ENCODE results near the gene MTCL3.

The MTCL3 gene

DNA sequence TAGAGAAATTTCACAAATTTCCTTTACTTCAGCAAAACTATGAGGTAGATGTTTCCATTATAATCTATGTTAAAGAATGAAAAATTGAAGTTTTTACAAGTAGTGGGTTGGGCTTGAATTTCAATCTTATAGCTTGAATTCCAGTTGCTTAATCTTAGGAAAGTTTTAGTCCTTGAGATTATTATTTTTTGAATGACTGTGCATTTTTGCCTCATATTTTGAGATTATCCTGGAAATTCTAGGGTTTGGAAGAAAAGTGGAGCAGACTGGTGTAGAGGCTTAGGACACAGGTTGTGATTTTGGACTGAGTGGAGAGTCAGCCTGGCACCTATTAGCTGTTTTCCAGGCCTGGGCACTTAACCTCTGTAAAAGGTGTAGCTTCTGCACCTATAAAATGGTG lies 5.7 kb downstream of the MTCL3 start:
- POLR2A ChIA-PET, result no interaction called here
- no peak for TF ChIP-seq CTCF (IDR thresholded peaks at IDR 0.05; ENCODE audit: control extremely low read depth, extremely low read depth, low read depth, missing control alignments)
- CTCF ChIA-PET, result interaction anchor here (0.9 to 1.8 kb wide), 3 partner anchors 9 to 49 kb away, joined by 3 to 6 read pairs (median 3); no protein-coding TSS in a partner anchor
- DNase-seq (ENCODE audit: extremely low spot score), result no peak

DNA sequence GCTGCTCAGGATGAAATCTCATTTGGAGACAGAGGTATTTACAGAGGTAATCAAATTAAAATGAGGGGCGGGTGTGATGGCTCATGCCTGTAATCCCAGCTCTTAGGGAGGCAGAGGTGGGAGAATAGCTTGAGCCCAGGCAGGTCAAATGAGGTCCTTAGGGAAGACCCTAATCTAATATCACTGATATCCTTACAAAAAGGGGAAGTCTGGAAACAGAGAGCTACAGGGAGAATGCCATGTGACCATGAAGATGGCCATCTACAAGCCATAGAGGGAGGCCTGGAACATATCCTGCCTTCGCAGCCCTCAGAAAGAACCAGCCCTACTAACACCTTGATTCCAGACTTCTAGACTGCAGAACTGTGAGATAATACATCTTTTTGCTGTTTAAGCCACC lies 8.3 kb downstream of the MTCL3 start:
- CTCF ChIA-PET, result interaction anchor here (1.1 to 1.6 kb wide), 4 partner anchors 8 to 27 kb away, joined by 3 to 4 read pairs (median 3); no protein-coding TSS in a partner anchor
- POLR2A ChIA-PET, result no interaction called here
- no peak for DNase-seq (ENCODE audit: extremely low spot score)
- TF ChIP-seq CTCF (IDR thresholded peaks at IDR 0.05; ENCODE audit: control extremely low read depth, extremely low read depth, low read depth, missing control alignments), result no peak

GRCh38 chr6:127506894-127507293 lies 12.2 kb downstream of the MTCL3 start:
- no peak for TF ChIP-seq CTCF (IDR thresholded peaks at IDR 0.05; ENCODE audit: control extremely low read depth, extremely low read depth, low read depth, missing control alignments)
- DNase-seq (ENCODE audit: extremely low spot score), result no peak
- POLR2A ChIA-PET, result no interaction called here
- CTCF ChIA-PET, result interaction anchor here (1.2 to 3.9 kb wide), 2 partner anchors 9 to 47 kb away, joined by 3 to 19 read pairs; no protein-coding TSS in a partner anchor

DNA sequence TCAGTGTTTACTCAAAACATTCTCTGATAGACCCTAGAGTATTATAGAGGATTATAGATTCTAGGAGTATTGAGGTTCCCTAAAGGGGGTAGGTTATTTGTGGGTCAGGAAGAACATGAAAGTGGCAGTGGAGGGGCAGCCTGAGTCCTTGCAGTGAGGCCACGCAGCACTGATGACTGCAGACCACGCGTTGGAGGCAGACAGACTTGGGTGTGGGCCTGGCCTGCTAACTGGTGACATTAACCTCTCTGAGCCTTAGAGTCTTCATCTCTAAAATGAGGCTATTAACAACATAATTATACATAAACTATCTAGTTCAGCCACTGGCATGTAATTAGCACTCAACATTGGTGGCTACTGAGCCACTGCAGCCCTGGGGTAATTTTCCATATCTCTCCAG lies 16.1 kb downstream of the MTCL3 start:
- POLR2A ChIA-PET, result no interaction called here
- no peak for TF ChIP-seq CTCF (IDR thresholded peaks at IDR 0.05; ENCODE audit: control extremely low read depth, extremely low read depth, low read depth, missing control alignments)
- DNase-seq (ENCODE audit: extremely low spot score), result no peak
- CTCF ChIA-PET, result interaction anchor here (1.1 to 1.9 kb wide), 4 partner anchors 9 to 18 kb away, joined by 3 to 7 read pairs (median 4); no protein-coding TSS in a partner anchor

- POLR2A ChIA-PET, result no interaction called here
- DNase-seq (ENCODE audit: extremely low spot score), result no peak
- CTCF ChIA-PET, result interaction anchor here (1.2 to 4.6 kb wide), 4 partner anchors 12 to 311 kb away, joined by 3 to 28 read pairs (median 5); no protein-coding TSS in a partner anchor
- no peak for TF ChIP-seq CTCF (IDR thresholded peaks at IDR 0.05; ENCODE audit: control extremely low read depth, extremely low read depth, low read depth, missing control alignments)
Measured at GRCh38 chr6:127497410-127497809, 21.7 kb downstream of the MTCL3 start.

DNA sequence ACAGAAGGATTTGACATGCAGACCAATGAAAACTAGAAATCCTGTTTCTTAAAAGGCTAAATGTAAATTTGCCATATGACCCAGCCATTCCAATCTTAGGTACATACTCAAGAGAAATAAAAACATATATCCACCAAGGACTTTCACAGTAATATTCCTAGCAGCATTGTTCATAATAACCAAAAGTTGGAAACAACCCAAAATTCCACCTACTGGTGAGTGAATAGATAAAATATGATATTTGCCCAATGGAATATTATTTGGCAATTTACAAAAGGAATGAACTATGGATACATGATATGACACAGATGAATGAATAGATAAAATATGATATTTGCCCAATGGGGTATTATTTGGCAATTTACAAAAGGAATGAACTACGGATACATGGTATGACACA lies 22.7 kb downstream of the MTCL3 start:
- no peak for TF ChIP-seq CTCF (IDR thresholded peaks at IDR 0.05; ENCODE audit: control extremely low read depth, extremely low read depth, low read depth, missing control alignments)
- DNase-seq (ENCODE audit: extremely low spot score), result no peak
- ChIA-PET POLR2A (no interaction called here), CTCF (interaction anchor here (1.2 to 4.6 kb wide), 4 partner anchors 13 to 19 kb away, joined by 3 to 28 read pairs (median 4); no protein-coding TSS in a partner anchor)
